ENCODE results near the gene BMP6. TPM values are rescaled to one million over a fixed set of nuclear protein-coding genes. Genes with fewer than 3 reads are reported as not detected.

BMP6 gene
- total and polyA plus RNA-seq, 2 of the 8 experiments (the other 6 are each of a cell fraction or from before 2014, with no cell fraction given): 2.0 to 2.1 TPM

DNA sequence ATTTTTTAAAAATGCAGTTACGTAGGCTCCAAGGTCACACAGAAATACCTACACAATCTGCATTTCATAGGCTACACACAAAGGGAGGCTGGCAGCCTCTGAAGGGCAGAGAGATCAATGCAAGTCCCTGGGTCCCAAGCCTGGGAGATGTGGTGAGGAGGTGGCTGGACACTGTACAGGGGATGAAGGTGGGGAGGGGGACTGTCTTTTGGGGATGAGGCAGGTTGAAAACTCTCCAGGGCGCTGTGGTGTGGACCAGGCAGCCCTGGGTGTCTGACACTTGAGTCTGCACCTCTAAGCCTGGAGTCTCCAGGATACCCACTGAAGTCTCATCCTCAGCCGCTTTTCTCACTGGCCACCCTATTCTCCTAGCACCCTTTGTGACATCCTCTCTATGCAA, 160.2 kb downstream of the BMP6 start:
- ChIA-PET POLR2A (ENCODE audit: partially characterized antibody) (interaction anchor here (0.5 kb wide), 1 partner anchor 109 kb away, joined by 4 read pairs; no protein-coding TSS in a partner anchor), CTCF (ENCODE audit: partially characterized antibody) (interaction anchor here (1.0 kb wide), 1 partner anchor 94 kb away, joined by 3 read pairs; no protein-coding TSS in a partner anchor)
- H2BK12ac ChIP-seq (ENCODE audit: low read depth, low read length): no peak overlapping the region
- H3K27me3 ChIP-seq (replicated peaks in 1 of 4; ENCODE audit: control insufficient read depth in 3 of 4, extremely low read depth in 1 of 4, insufficient read depth in 3 of 4, low read length in 3 of 4): no peaks in the 10 kb centered on the region
- H4K91ac ChIP-seq (replicated peaks; ENCODE audit: insufficient read length, low read length): no peak overlapping the region
- H2AK5ac ChIP-seq (ENCODE audit: low read depth, low read length): no peak overlapping the region
- H3K4me3 ChIP-seq (ENCODE audit: extremely low read depth in 1 of 4, insufficient read depth in 2 of 4, low read depth in 3 of 4, low read length in 4 of 4): no peak overlapping the region
- no peak overlapping the region for H3K9ac ChIP-seq (replicated peaks in 1 of 4; ENCODE audit: extremely low read depth in 1 of 4, low read depth in 3 of 4, low read length in 3 of 4)
- no peak overlapping the region for H2BK20ac ChIP-seq (ENCODE audit: low read length)
- H3K79me2 ChIP-seq (ENCODE audit: control insufficient read depth in 1 of 2, insufficient read depth in 2 of 2, low read length in 2 of 2): no peaks in the 10 kb centered on the region
- no peaks in the 10 kb centered on the region for H3K9me3 ChIP-seq (ENCODE audit: insufficient read depth in 2 of 2, low read depth in 1 of 2, low read length in 1 of 2)
- no peak overlapping the region for H3K4me2 ChIP-seq (ENCODE audit: insufficient read depth in 1 of 2, low read depth in 2 of 2, low read length in 2 of 2)
- no peaks in the 10 kb centered on the region for H3K79me1 ChIP-seq (ENCODE audit: low read depth, low read length)
- H3K36me3 ChIP-seq (ENCODE audit: control insufficient read depth in 2 of 4, insufficient read depth in 4 of 4, low read length in 3 of 4): peaks cover 37 to 91% (median 79%) of the 10 kb centered on the region in 4 experiments; a peak in 7 of 8 replicates
- no peak overlapping the region for H3K23ac ChIP-seq (ENCODE audit: insufficient read length)
- DNase-seq (ENCODE audit: low read depth in 1 of 2, low spot score in 2 of 2) (no peak), FAIRE-seq (no peak)
- H3K18ac ChIP-seq (ENCODE audit: extremely low read depth, low read length): no peak overlapping the region
- H3K27ac ChIP-seq (ENCODE audit: low read depth, low read length): no peak overlapping the region
- no peak overlapping the region for H3K56ac ChIP-seq (replicated peaks; ENCODE audit: insufficient read length, low read depth, low read length)
- H2BK120ac ChIP-seq (replicated peaks; ENCODE audit: low read depth, low read length): no peak overlapping the region
- H2BK15ac ChIP-seq (ENCODE audit: low read length): no peak overlapping the region
- no peak overlapping the region for H4K5ac ChIP-seq (ENCODE audit: insufficient read length, low read depth, low read length)
- WGBS, 2 experiments (ENCODE audit: extremely low coverage in 1 of 2, insufficient coverage in 1 of 2, insufficient read length in 1 of 2, insufficient replicate concordance in 2 of 2, low coverage in 1 of 2, low lambda C conversion rate in 2 of 2, missing lambda C conversion rate in 1 of 2): 100% methylated on average over 3 of the region's 3 CpGs; no CpG with 5 or more reads in 1 of the 2 experiments
- H3K4ac ChIP-seq (replicated peaks; ENCODE audit: insufficient read length, low read depth, low read length): no peak overlapping the region
- no peaks in the 10 kb centered on the region for H3K4me1 ChIP-seq (replicated peaks in 1 of 4; ENCODE audit: control insufficient read depth in 3 of 4, insufficient read depth in 4 of 4, low read length in 3 of 4)
- no peak overlapping the region for H2AFZ ChIP-seq (ENCODE audit: low read length)
- peaks cover 3 to 4% of the 10 kb centered on the region in 2 experiments for H4K20me1 ChIP-seq (replicated peaks in 1 of 2; ENCODE audit: control insufficient read depth in 1 of 2, insufficient read depth in 2 of 2, low read length in 2 of 2)
- H3K14ac ChIP-seq (ENCODE audit: insufficient read length): no peak overlapping the region
- H4K8ac ChIP-seq (ENCODE audit: extremely low read depth, insufficient read depth, low read length): no peak overlapping the region
- H3K23me2 ChIP-seq (ENCODE audit: low read depth, low read length): no peaks in the 10 kb centered on the region
- no peak overlapping the region for H2BK5ac ChIP-seq (ENCODE audit: low read depth, low read length)
- no peak for TF ChIP-seq POLR2A (IDR thresholded peaks at IDR 0.05; ENCODE audit: control extremely low read depth in 1 of 2, low read depth in 2 of 2, low read length in 2 of 2)
- TF ChIP-seq NRF1 (IDR thresholded peaks at IDR 0.05; ENCODE audit: low read depth, low read length): no peak
- TF ChIP-seq EZH2 (IDR thresholded peaks at IDR 0.05; ENCODE audit: low read depth, low read length, severe bottlenecking): no peak
- TF ChIP-seq EP300 (IDR thresholded peaks at IDR 0.05; ENCODE audit: borderline replicate concordance in 1 of 2, low read depth in 2 of 2, low read length in 2 of 2): no peak
- TF ChIP-seq YY1 (IDR thresholded peaks at IDR 0.05; ENCODE audit: low read depth, low read length): no peak
- no peak for TF ChIP-seq SP2 (IDR thresholded peaks at IDR 0.05; ENCODE audit: low read length)
- no peak for TF ChIP-seq POU5F1 (IDR thresholded peaks at IDR 0.05; ENCODE audit: low read depth, low read length)

All from H1 (cell line).